NCI-H1092 (cell line): ENCODE data around the gene NDEL1.

ENCODE experiments used
- DNase-seq: peaks from one replicate; lab custom pipeline; 2025; lab: John Stamatoyannopoulos, UW

NDEL1 gene

GRCh38 chr17:8417806-8418205 lies 17.9 kb upstream of the NDEL1 start:
- DNase-seq: no peak

DNA sequence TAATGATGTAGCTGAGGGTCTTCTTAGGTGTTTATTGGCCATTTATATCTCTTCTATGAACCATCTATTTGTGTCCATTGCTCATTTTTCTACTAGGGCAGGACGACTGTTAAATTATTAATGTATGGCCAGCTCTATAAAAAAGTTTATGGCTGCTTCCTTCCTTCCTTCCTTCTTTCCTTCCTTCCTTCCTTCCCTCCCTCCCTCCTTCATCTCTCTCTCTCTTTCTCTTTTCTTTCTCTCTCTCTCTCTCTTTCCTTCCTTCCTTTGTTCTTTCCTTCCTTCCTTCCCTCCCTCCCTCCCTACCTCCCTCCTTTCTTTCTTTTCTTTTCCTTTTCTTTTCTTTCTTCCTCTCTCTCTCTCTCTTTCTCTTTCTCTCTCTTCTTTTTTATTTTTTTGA lies 17.2 kb upstream of the NDEL1 start:
- no peak for DNase-seq

DNA sequence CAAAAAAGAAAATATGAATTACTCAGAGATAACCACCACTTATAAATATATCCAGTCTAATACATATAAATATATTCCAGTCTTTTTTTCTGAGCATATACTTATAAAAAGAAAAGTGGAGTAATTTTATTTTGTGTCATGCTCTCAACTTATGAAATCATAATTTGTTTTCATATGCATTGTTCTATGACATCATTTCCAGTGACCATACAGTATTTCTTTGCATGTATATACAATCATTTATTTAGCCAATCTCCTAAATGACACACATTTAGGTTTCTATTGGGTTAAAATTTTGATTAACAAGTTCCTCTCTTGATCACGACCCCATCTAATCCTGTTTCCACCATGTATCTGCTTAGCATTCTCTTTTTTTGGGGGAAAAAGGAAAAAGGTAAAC lies 16.4 kb upstream of the NDEL1 start:
- no peak for DNase-seq

GRCh38 chr17:8420041-8420934 lies 15.4 kb upstream of the NDEL1 start:
- no peak for DNase-seq

GRCh38 chr17:8421571-8421970 lies 14.1 kb upstream of the NDEL1 start:
- DNase-seq: no peak

GRCh38 chr17:8426094-8426720 lies 9.5 kb upstream of the NDEL1 start:
- DNase-seq: no peak

DNA sequence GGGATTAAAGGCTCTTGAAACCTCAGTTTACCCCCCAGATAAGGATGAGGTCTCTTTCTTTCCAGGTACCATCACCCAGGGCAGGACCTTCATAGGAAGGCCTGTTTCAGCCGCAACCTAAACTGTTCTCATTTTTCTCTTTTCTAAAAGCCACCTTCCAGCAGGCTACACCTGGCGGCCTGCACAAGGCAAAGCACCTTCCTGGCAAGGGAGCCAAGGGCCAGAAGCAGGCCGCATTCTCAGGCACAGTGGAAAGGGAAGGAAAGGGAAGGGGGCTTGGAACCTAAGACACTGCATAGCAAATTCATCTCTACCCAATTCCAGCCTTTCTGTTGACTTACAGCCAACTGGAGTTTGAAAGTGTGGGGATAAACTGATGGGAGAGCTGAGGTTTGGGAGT lies 8.9 kb upstream of the NDEL1 start:
- no peak for DNase-seq

GRCh38 chr17:8430966-8431365 lies 4.7 kb upstream of the NDEL1 start:
- no peak for DNase-seq

GRCh38 chr17:8436169-8436843 lies 622 bp downstream of the NDEL1 start:
- peak; percentile 6 for DNase-seq

GRCh38 chr17:8436844-8437171 lies 1.1 kb downstream of the NDEL1 start:
- no peak for DNase-seq

DNA sequence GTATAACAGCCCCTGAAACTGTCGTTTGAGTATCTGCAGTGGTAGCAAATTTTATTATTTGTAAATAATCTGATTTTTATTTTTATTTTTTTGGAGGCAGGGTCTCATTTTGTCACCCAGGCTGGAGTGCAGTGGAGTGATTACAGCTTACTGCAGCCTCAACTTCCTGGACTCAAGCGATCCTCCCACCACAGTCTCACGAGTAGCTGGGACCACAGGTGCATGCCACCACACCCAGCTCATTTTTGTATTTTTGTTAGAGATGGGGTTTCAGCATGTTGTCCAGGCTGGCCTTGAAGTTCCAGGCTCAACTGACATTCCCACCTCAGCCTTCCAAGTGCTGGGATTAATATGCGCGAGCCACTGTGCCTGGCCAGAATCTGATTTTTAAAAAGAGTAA lies 2.8 kb downstream of the NDEL1 start:
- no peak for DNase-seq

GRCh38 chr17:8439681-8440080 lies 4.0 kb downstream of the NDEL1 start:
- DNase-seq: no peak

- DNase-seq: no peak
Observed at GRCh38 chr17:8441690-8442089, 6.0 kb downstream of the NDEL1 start.

DNA sequence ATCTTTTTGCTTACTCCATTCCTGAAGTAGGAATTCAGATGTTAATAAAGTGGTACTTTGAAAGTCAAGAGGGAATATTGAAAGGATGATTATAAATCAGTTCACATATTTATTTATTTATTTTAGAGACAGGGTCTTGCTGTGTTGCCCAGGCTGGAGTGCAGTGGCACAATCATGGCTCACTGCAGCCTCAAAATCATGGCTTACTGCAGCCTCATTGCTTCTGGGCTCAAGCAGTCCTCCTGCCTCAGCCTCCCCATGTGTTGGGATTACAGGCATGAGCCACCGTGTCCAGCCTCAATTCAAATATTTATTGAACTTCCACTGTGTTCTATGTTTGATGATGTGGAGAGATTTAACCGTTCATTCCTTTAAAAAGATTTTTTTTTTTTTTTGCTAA lies 6.6 kb downstream of the NDEL1 start:
- DNase-seq: no peak

DNA sequence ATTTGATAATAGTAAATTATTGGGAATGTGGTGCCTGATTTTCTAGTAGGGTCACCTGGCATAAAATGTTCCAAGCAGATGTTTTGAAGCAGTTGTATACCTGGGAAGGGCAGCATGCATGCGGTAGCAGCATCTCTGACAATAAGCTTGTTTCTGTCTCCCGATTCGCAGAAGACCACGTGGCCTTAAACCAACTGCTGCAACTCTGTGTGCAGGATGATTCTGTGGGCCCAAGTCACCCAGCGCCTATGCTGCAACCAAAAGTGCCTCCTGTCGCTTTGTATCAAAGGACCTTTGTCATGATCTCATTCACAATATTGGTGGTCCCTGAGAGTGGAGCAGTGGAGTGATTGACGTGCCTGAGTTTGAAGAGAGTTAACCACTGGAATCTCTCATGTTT lies 8.1 kb downstream of the NDEL1 start:
- DNase-seq: no peak

GRCh38 chr17:8444494-8444893 lies 8.8 kb downstream of the NDEL1 start:
- DNase-seq: no peak

DNA sequence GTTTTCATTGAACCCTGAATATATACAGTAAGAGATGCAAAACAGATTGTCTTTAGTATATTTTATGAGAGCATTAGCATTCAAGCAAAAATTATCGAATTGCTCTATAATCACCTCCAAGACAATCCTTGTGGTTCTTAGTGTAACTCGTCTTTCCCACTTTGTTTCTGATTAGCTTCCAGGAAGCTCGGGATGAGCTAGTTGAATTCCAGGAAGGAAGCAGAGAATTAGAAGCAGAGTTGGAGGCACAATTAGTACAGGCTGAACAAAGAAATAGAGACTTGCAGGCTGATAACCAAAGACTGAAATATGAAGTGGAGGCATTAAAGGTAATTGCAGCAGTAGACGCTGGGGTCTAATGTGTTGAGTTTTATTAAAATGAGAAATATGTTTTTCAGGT lies 9.9 kb downstream of the NDEL1 start:
- no peak for DNase-seq

- DNase-seq: no peak
Observed at GRCh38 chr17:8447799-8448198, 12.1 kb downstream of the NDEL1 start.

- DNase-seq: no peak
Observed at GRCh38 chr17:8448310-8448709, 12.6 kb downstream of the NDEL1 start.

- DNase-seq: no peak
Observed at GRCh38 chr17:8451933-8452614, 16.4 kb downstream of the NDEL1 start.

GRCh38 chr17:8453326-8453725 lies 17.6 kb downstream of the NDEL1 start:
- no peak for DNase-seq

GRCh38 chr17:8455665-8456209 lies 20.1 kb downstream of the NDEL1 start:
- DNase-seq: no peak
